ENCODE measurements around the gene BOD1L1.
A peak's percentile ranks its signal among the peaks of the same experiment; 100 is the strongest.

The BOD1L1 gene

DNA sequence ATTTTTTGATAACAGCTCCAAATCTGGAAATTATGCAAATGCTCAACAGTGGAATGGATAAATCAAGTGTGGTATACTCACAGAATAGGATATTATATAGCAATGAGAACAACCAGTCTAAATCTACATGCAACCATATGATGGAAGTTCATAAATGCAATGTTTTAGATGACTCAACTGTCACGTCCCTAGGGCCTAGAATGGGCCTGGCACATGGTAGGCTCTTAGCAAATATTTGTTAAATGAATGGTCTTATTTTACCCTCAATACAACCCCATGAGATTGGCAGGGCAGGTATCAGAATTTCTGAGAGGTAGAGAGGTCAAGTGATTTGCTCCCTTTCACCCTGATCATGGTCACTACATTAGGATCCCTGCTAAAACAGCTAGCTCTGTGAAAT is 68.6 kb downstream of the BOD1L1 start:
- DNase-seq (ENCODE audit: low spot score): no peak

DNA sequence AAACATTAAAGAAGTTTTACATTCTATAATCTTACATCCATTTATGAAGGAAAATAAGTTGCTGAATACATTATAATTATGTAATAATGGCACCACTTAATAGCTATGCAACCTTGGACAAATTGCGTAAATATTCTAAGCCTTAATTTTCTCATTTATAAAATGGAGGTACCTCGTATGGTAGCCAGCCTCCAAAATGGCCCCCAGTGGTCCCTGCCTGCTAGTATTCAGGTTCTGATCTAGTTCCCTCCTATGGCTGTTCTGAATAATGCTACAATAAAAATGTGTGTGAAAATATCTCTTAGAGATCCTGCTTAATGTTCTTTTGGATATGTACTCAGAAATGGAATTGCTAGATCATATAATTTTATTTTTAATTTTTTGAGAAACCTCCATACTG is 72.2 kb downstream of the BOD1L1 start:
- DNase-seq (ENCODE audit: low spot score): no peak

DNA sequence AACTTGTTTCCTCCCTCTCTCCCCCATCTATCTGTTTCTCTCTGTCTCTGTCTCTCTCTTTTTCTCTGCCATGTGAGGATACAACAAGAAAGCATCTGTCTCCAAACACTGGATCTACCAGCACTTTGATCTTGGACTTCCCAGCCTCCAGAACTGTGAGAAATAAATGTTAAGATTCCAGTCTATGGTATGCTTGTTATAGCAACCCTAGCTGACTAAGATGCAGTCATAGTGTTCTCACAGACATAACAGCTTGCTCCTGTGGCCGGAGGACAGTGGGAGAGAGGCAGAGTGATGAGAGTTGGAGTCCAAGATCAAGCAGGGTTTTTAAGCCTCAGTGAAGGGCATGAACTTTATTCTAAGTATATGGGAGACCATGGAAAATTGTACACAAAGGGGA is 74.4 kb downstream of the BOD1L1 start:
- DNase-seq (ENCODE audit: low spot score): no peak

DNA sequence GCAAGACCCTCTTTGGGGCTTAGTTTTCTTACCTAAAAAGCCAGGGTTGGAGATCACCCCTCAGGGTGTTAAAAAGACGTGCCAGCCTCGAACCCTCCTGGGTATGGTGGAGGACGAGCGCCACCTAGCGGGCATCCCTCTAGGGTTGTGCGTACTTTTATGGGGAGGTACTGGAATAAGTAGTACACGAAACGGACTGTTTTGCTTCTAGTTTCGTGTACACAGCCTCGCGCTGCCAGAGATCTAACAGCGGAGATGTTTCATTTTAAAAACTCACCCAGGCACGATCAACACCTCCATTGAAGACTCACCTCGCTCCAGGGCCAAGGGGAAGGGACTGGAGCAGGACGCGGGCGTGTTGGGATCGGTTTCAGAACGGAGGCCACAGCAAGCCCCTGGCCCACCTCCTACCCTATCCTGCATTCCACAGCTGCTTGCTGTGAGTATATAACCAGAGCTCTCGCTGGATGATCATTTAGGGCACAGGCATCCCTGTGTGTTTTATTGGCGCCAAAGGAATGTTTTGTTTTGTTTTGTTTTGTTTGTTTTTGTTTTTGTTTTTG is 78.5 kb downstream of the BOD1L1 start:
- peak; percentile 79 for DNase-seq (ENCODE audit: low spot score)

DNA sequence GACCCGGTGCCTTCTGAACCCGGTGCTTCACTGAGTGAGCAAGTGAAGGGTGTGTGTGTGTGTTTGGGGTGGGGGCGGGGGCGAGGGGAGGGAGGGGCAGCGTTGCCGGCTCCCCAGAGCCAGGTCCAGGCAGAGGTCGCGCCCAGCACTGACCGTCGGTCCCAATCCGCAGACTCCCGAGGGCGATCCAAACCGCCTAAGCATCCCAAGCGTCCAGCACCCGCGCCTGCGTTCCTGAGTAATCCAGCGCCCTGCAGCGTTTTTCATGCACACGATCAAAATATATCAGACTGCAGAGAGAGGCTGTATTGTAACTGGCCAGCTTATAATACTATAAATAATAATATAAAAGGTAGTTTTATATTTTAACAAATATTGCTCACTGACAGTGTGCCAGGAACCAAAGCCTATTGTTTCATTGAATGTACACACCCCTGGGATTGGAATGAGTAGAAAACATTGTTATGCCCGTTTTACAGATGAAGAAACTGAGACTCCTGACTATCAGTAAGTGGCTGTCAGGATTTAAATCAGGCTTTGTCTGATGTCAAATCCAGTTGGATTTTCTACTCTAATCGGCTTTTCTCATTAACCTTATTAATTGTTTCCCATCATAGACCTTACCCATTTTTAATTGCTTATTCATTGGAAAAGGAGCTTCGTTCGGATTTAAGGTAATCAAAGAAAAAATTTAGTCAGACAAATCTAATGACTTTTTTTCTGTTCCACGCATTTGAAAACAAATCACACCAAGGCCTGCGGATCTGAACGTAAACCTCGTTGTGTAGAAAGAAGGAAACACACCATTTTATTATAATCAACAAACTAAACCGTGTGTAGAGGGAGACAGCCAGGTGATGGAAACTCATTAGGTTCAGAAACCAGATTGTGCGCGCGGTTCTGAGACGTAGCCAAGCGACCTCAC is 79.2 kb downstream of the BOD1L1 start:
- DNase-seq (ENCODE audit: low spot score): no peak

DNA sequence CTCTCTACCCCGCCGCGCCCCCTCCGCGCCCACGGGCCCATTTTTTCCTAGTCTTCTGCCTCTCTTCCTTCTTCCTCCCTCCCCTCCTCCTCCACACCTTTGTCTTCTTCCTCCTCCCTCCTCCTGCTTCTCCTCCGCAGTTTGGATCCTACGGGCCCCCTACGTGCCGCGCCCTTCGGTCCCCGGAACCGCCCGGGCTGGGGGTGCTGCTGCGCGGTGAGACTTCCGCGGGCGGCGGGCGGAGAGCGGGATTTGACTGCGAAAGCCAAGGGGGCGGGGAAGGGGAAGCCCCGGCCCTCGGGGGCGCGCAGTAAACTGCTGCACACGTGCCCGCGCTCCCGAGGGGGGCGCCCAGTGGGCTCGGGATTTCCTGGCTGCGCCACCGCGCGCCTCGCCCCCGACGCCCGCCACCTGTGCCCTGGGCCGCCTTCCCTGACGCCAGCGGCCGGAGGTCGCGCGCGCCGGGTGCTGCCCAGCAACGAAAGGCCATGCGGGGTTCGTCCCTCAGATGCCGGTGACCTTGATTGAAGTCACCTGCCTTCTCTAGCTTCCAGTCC is 80.0 kb downstream of the BOD1L1 start:
- DNase-seq (ENCODE audit: low spot score): no peak

DNA sequence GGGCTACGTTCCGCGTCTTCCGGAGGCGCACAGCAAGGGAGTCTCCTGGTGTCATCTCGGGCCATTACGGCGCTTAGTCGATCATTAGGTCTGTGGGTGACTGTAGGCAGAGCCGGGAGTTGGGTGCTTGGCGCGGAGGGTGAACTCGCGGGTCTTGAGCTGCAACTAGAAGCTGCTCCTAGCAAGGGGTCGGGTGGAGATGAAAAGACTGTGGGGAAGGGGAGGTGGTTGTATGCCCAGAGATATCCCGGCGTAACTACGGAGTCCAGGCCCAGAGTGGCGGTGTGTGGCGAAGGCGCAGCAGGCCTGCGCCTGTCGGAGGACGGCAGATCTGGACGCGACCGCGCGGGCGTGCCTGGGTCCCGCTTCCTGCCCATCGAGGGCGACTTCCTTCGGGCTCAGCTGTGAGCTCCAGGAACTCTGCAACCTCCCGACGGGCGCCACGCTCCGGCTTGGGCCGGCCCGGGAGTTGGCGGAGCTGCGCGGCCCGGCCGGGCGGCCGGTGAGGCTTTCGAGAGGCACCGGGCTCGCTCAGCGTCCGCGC is 80.5 kb downstream of the BOD1L1 start:
- no peak for DNase-seq (ENCODE audit: low spot score)

DNA sequence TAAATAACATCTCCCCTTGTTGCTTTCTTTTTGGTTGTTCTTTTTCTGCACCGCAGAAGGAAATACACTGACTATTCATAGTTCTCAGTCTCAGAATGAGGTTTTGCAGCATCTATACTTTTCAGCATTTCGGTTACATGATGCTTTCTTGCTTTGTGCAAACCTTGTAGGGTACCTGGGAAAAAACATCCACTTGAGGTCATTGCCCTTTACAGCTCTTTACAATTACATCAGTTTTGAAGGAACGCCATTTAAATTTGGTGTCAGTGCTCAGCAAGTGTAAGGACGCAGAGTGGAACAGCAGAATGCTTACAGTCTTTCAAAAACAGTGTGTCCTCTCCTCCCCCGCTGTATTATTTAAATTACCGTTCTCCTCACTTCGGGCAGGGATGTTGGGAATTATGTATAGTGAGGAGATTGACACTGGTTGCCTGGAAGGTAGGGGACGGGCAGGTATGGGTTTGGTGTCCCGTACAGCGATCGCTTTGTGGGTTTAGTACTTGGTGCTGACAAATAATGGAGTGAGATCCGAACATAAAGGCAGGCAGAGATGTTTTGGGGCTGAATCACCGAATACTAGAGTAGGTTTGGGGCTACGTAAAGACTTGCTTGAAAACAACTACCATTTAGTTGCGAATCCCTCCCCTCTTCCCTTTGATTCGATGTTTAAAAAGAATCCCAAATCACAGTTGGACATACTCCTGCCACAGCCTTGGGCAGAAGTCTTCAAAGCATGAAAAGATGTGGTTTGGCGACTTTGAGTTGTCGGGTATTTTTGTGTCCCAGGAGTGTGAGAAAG is 81.2 kb downstream of the BOD1L1 start:
- no peak for DNase-seq (ENCODE audit: low spot score)

DNA sequence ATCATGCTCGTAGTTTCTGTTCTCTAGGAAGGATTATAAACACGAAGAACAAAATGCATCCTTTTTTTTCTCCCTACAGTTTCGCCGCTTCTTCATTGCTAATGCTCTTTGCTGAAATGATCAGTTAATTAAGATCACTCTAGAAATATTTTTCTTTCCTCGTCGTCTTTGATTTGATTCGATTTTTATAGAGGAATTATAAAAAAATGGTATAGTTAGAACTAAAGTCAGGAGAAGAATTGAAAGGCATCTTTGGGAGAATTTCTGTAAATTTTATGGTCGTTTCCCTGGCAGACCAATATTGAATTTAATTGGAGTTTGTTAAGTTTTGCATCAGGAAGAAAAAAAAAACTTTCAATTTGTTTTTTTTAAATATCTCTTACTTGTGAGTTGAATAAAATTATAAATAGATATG is 82.1 kb downstream of the BOD1L1 start:
- DNase-seq (ENCODE audit: low spot score): no peak

DNA sequence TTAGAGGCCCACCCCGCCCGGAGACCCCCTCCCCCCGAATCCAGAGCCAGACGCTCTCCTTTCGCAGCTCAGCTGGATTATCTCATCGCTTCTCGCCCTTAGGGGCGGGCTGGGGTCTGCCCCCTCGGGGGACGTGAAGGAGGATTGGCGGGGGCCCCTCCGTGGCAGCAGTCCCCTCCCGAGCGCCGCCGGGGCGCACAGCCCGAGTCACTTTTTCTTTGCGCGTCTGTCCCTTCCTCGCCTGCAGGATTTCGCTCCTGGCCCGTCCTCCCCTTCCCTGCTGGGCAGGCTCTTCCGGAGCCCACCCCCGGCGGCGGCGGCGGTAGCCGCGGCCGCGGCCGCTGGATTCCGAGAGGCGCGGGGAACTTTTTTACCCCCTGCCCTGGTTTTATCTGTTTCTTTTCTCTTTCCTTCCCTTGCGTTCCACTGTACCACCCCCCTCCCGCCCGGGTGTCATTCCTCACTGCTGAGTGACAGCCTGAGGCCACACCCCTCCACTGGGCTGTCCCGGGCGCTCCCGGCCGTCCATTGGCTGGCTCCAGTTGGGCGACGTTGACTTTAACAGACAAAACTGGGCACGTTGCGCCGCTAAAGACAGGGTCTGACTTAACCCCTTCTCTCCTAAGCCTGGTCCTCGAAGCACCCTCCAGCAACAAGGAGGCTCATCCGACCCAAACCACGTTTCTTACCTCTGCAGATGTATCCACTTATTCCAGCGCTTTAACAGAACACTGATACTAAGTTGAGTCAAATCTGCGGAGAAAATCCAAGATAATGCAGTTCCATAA is 82.7 kb downstream of the BOD1L1 start:
- peak; percentile 11 for DNase-seq (ENCODE audit: low spot score)

DNA sequence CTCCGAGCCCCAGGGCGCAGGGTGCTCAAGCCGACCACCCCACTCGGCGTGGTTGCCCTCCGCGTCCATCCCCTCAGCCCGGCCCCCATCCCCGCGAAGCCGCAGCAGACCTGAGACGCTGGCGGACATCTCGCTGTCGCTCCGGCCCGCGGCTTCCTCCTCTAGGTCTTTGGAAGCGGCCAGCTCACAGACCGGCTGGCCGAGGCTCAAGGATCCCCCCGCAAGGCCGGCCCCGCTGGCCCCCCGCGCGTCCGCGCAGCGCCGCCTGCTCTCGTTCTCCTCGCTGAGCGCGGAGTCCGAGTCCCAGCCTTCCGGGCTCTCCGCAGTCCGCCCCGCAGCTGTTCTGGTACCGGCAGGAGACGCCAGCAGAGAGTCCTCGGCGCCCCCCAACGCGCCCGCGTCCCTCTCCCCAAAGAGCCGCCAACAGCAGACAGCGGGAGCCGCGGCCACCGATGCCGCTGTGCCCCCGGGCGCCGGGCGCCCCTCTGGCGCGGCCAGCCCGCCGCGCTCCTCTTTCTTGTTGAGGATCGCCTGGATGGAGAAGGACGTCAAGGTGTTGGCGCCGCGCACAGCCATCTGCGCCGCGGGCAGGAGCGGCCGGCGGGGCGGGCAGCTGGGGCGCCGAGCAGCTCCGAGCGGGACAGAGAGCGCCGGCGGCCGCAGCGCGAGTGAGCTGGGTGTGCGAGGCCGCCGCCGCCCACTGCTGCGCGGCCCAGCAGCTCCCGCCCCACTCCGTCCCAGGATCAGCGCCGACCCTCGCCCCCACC is 83.5 kb downstream of the BOD1L1 start, which contains the start of gene NKX3-2:
Gene NKX3-2, minus strand, starts transcription at position 670 of the 767 bp plus-strand sequence. Its CDS starts 94 bp downstream, at position 576.
- no peak for DNase-seq (ENCODE audit: low spot score)

DNA sequence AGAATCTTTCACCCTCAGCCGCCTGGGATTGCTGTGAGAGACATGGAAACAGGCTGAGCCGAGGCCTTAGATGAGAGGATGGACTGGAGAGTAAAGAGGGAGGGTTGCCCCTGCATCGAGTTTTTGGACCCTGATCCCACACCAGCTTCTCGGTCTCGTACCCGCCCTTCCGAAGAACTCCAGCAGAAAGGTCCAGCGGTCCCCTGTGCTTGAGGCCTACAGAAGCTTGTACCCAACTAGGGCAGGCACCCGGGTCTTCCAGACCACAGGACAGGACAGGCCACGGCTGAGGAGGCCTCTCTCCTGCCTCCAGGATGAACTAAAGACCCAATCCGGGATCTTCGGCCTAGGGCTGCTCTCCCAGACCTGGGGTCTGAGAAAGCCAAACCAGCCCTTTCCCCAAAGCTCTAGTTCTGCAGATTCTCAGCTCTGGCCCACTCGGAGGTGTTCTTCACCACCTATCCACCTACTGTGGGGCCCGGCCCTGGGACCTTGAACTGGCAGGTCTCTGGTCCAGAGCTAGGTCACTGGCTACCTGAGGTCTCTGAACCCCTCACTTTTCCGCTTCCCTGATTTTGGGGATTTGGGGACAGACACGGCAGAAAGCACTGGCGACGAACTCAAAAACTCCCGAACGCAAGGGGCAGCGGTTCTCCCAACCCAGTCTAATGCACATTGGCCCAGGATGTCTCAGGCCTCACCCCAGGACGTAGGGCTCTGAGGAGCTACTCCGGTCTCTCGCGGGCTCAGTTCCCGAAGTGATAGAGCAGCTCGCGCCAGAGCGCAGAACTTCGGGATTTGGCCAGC is 84.3 kb downstream of the BOD1L1 start:
- DNase-seq (ENCODE audit: low spot score): no peak

DNA sequence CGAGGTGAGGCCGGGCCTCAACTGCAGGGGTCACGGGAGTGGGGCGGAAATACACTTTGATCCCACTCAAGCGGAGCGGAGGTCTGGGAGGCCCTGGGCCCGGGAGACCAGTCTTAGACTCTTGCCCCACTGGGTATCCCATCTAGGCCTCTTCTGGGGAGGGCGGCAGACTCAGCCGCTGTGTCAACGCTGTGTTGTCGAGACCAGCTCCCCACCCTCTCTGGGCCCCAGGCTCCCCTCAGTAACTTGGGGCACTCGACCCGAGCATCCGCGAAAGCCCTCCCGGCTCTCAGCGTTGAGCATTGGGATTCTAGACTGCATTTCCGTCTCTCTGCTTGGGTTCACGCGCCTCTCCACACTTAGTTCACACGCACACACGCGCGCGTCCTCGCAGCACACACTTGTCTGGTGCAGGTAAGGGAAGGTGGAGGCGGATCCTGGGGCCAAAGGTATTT is 84.9 kb downstream of the BOD1L1 start:
- no peak for DNase-seq (ENCODE audit: low spot score)

DNA sequence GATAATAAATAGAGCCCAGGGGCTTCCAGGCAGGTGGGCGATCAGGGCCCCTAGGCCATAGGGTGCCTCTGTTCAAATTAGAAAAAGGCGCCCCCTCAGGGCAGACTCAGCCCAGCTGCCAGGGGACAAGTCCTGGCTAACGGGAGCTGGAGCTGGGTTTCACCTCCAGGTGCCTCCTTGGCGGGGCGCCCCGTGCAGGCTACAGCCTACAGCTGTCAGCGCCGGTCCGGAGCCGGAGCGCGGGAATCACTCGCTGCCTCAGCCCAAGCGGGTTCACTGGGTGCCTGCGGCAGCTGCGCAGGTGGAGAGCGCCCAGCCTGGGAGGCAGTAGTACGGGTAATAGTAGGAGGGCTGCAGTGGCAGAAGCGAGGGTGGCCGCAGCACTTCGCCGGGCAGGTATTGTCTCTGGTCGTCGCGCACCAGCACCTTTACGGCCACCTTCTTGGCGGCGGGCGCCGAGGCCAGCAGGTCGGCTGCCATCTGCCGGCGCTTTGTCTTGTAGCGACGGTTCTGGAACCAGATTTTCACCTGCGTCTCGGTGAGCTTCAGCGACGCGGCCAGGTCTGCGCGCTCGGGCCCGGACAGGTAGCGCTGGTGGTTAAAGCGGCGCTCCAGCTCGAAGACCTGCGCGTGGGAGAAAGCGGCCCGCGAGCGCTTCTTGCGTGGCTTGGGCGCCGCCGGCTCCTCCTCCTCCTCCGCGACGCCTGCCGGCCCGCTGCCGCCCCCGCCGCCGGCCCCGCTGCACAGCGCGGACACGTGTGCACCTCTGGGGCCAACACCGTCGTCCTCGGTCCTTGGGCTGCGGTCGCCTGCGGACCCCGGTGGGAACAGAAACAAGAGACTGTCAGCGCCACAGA is 85.6 kb downstream of the BOD1L1 start:
- peak; percentile 20 for DNase-seq (ENCODE audit: low spot score)

DNA sequence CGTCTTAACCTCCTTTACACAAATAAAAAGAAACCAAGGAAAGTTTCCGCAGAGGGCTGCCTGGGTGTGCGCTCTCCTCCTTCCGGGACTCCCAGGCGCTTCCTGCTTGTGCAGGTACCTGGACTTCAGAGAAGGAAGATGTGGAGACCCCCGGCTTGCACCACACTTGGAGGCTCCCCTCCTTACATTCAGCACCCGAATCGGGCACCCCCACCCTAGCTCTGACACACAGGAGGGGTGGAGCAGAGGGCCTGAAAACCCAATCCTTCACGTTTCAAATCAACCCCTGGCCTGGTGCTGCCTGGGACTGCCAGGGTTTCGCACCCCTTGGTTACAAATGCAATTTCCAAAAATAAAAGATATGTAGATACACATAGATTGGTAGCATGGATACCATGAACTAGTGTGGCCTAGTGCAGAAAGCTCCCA is 86.3 kb downstream of the BOD1L1 start:
- no peak for DNase-seq (ENCODE audit: low spot score)

DNA sequence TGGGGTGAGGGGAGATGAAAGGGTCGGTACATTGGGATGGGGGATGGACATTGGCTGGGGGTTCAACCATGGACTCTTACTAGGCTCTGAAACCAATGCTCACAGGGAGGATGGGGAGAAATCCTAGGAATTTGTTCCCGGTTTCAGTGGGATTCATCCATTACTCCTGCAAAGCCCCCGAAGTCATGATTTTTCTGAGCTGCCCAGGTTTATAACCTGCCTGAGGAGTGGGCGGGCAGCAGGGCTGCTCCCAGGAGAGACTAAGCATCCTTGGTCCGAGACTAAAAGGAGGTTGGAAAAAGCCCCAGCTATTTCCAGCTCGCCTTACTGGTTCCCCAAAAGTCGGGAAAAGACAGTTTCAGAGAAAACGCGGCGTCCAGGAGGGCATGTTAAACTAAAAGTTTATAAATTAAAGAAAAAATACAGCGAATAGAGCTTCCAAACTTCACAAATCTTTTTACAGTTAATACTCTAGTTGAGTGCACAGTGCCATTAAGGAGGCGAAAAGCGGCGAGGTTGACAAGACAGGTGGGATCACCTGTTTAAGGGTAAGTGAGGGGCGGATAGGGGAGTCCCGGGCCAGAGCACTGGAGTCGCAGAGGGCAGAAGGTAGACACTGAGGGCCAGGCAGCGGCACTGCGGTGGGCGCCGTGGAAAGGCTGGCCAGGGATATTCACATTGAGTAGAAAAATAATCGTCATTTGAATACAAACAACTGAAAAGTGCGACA is 86.9 kb downstream of the BOD1L1 start:
- no peak for DNase-seq (ENCODE audit: low spot score)

DNA sequence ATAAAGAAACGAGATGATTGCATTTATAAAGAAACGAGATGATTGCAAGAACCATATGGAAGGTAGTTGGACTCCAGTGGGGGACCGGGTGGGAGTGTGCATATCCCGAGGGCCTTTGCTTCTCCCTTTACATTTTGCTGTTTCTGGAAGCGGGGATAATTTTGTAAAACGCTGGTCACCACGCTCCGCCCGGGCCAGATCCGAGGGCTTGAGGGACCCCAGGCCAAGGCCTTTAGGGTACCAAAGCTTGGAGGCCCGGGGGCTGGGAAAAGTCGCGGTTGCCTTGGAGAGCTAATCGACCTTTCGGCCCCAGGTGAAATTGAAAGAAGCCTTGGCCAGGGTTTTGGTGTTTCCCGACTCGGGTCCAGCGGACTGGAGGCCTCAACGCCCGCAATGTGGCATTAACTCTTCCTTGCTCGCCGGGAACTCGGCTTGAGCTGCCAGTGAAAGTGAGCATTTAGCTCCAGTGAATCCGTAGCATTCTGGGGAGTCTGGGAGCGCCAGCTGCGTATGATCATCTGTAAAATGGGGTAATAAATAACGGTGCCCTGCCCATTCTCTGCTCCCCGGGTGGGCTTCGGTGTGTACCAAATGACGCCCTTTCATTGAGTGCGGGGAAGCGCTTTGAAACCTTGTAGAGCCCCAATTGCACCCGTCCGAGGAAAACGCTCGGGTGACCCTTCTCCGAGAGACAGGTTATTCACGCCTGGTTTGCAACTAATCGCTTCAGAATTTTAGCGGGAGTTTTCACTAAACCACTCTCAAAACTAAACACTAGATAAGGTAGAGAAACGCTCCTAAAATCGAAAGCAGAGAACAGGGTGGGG is 87.7 kb downstream of the BOD1L1 start:
- DNase-seq (ENCODE audit: low spot score): no peak

Measured in CD4-positive, alpha-beta T cell treated with Interleukin-2 at 100 ng/mL for 4 hours (primary cell).